Neural progenitor cell (in vitro differentiated cells): ENCODE results near the gene HEXD.

ENCODE experiments used
- CTCF ChIP-seq: fragments of 200-600 bp; sonication (generic); IDR thresholded peaks from 2 replicates; pipeline ENCODE4 v1.5.1; 2017; ENCODE audit warnings: antibody characterized with exemption, mild to moderate bottlenecking
- EZH2 ChIP-seq: fragments of 200-600 bp; sonication (generic); IDR thresholded peaks from 2 replicates; pipeline ENCODE4 v1.6.1; 2017; ENCODE audit warnings: antibody characterized with exemption, mild to moderate bottlenecking, moderate library complexity
- EZH2phosphoT487 ChIP-seq: fragments of 200-600 bp; sonication (generic); IDR thresholded peaks from 2 replicates; pipeline ENCODE4 v1.6.1; 2017; ENCODE audit warnings: antibody characterized with exemption

DNA sequence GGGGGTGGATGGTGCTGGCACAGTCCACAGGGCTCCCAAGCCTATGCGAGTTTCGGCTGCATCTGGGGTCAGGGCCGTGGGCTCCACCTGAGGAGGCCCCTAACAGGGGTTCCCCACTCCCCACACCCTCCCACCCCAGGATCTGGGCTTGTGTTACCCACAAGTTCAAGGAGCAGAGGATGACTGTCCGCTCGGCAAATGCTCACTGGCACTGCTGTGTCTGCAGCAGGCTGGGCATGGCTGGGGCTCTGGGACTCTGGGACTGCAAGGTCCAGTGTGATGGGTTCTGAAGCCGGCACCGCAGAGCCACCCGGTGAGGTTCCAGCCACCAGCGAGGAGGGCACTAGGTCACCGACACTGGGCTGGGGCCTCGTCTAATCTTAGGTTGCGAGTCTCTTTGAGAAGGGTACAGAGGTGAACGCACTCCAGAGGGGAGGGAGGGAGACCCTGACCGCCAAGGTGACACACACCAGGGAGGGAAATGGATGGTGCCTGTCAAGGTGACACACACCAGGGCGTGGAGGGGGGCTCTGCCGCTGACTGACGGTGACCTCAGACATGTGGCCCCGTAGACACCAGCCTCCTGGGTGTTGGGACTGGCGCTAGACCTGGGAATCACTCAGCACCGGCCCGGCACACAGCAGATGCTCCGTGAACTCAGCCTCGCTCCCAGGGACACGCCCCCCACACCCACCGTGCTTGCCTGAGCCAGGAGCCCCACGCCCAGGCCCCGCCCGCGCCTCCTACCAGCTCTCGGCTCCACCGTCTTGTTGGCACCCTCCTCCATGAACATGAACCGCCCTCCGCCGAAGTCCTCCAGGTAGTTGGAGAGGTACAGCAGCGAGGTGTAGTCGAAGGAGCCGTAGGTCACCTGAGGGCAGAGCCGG lies 20.5 kb upstream of the HEXD start:
- no peak for TF ChIP-seq CTCF
- TF ChIP-seq EZH2, result no peak
- TF ChIP-seq EZH2phosphoT487, result no peak
